GM19438 (cell line): ENCODE measurements around the gene ZNF385B.
"Not testable (repeated sequence)": the region's sequence is repeated elsewhere in the genome, so short reads cannot be mapped to it uniquely, and the experiment has no call there.

ENCODE experiments used
- ATAC-seq: cut with Tn5 transposase; IDR thresholded peaks from one replicate; pipeline ENCODE4 v1.9.1; 2021; ENCODE audit warnings: low read depth; ENCODE audit not compliant: unreplicated experiment

ZNF385B gene

GRCh38 chr2:179525340-179525739 lies 336.1 kb downstream of the ZNF385B start:
- ATAC-seq = no peak

- ATAC-seq = no peak
Measured at GRCh38 chr2:179524809-179525339, 336.5 kb downstream of the ZNF385B start.

- no peak for ATAC-seq
Measured at GRCh38 chr2:179521944-179522343, 339.5 kb downstream of the ZNF385B start.

GRCh38 chr2:179518830-179519229 lies 342.6 kb downstream of the ZNF385B start:
- no peak for ATAC-seq

GRCh38 chr2:179513181-179513580 lies 348.2 kb downstream of the ZNF385B start:
- ATAC-seq = no peak

GRCh38 chr2:179512281-179513035 lies 349.0 kb downstream of the ZNF385B start:
- ATAC-seq = no peak

- ATAC-seq = no peak
Measured at GRCh38 chr2:179511105-179511789, 350.2 kb downstream of the ZNF385B start.

- no peak for ATAC-seq
Measured at GRCh38 chr2:179495315-179495714, 366.1 kb downstream of the ZNF385B start.

- ATAC-seq = no peak
Measured at GRCh38 chr2:179488563-179488962, 372.8 kb downstream of the ZNF385B start.

GRCh38 chr2:179487010-179487731 lies 374.2 kb downstream of the ZNF385B start:
- ATAC-seq = no peak

GRCh38 chr2:179483131-179483530 lies 378.3 kb downstream of the ZNF385B start:
- no peak for ATAC-seq

- no peak for ATAC-seq
Measured at GRCh38 chr2:179479947-179480346, 381.5 kb downstream of the ZNF385B start.

- ATAC-seq = no peak
Measured at GRCh38 chr2:179478771-179479170, 382.6 kb downstream of the ZNF385B start.

GRCh38 chr2:179470992-179471391 lies 390.4 kb downstream of the ZNF385B start:
- ATAC-seq = no peak

GRCh38 chr2:179470089-179470488 lies 391.3 kb downstream of the ZNF385B start:
- no peak for ATAC-seq

GRCh38 chr2:179467960-179468359 lies 393.5 kb downstream of the ZNF385B start:
- ATAC-seq = no peak

GRCh38 chr2:179467111-179467510 lies 394.3 kb downstream of the ZNF385B start:
- ATAC-seq = no peak

GRCh38 chr2:179461420-179461819 lies 400.0 kb downstream of the ZNF385B start:
- ATAC-seq = no peak

GRCh38 chr2:179460181-179460929 lies 401.1 kb downstream of the ZNF385B start:
- ATAC-seq = no peak

GRCh38 chr2:179458113-179458512 lies 403.3 kb downstream of the ZNF385B start:
- ATAC-seq = not testable (repeated sequence)
